Gastroesophageal sphincter (tissue), 3 donors: Measurements from ENCODE around the gene PICK1.

Experiments
- CTCF ChIP-seq, 4 experiments: fragments of 200-600 bp in 2 of 4; fragments of 450-650 bp in 2 of 4; sonication (generic) in 1 of 4; IDR thresholded peaks; one replicate each; pipeline ENCODE4 v1.5.1; 2017 to 2019; ENCODE audit warnings: antibody characterized with exemption in 4 of 4, mild to moderate bottlenecking in 2 of 4, moderate library complexity in 2 of 4
- EP300 ChIP-seq: sonication (generic); formaldehyde crosslinking; IDR thresholded peaks from one replicate; pipeline ENCODE4 v1.6.1; 2017; ENCODE audit warnings: antibody characterized with exemption, mild to moderate bottlenecking
- POLR2A ChIP-seq, 2 donors: fragments of 450-650 bp; IDR thresholded peaks; one replicate each; pipeline ENCODE4 v1.6.1; 2017; ENCODE audit warnings: antibody characterized with exemption in 2 of 2, mild to moderate bottlenecking in 2 of 2, moderate library complexity in 1 of 2
- POLR2AphosphoS5 ChIP-seq: sonication (generic); formaldehyde crosslinking; IDR thresholded peaks from one replicate; pipeline ENCODE4 v1.6.1; 2017; ENCODE audit warnings: antibody characterized with exemption

- TF ChIP-seq CTCF (IDR thresholded peaks at IDR 0.05) = no peak
- TF ChIP-seq POLR2AphosphoS5 = no peak
- no peak for TF ChIP-seq EP300
- TF ChIP-seq POLR2A (IDR thresholded peaks at IDR 0.05) = no peak
These were observed 26.9 kb downstream of the PICK1 start, which contains the start of gene SLC16A8 for GRCh38 chr22:38083931-38084631.
